ENCODE data around the gene TMUB1. TPM values are rescaled to one million over a fixed set of nuclear protein-coding genes. Genes with fewer than 3 reads are reported as not detected.
A peak's percentile ranks its signal among the peaks of the same experiment; 100 is the strongest.

Gene TMUB1
- total RNA-seq, 1 donor, result 18.1 TPM

GRCh38 chr7:151115121-151115835 lies 32.0 kb upstream of the TMUB1 start:
- H3K4me3 ChIP-seq (ENCODE audit: insufficient read depth, low read length), result peak overlapping the region; percentile 37
- peak; percentile 97 for DNase-seq (ENCODE audit: insufficient read length, low spot score, missing footprints)
- H3K4me1 ChIP-seq (ENCODE audit: insufficient read depth, low read length), result peaks cover 16% of the 10 kb centered on the region
- H2AFZ ChIP-seq (ENCODE audit: low read length), result no peak overlapping the region
- H3K4me2 ChIP-seq (ENCODE audit: insufficient read depth, low read length), result peak overlapping the region; percentile 0
- no peak for TF ChIP-seq CTCF (IDR thresholded peaks at IDR 0.05; ENCODE audit: extremely low read depth, low read depth, low read length)
- no peaks in the 10 kb centered on the region for H3K27me3 ChIP-seq (ENCODE audit: insufficient read depth, low read length)
- H4K20me1 ChIP-seq (ENCODE audit: insufficient read depth, low read length), result peaks cover 64% of the 10 kb centered on the region
- H3K36me3 ChIP-seq (ENCODE audit: insufficient read depth, low read length), result peaks cover 10% of the 10 kb centered on the region
- H3K9me3 ChIP-seq (ENCODE audit: low read depth, low read length), result no peaks in the 10 kb centered on the region
- peaks cover 54% of the 10 kb centered on the region for H3K79me2 ChIP-seq (ENCODE audit: insufficient read depth, low read length)
- H3K27ac ChIP-seq (ENCODE audit: low read depth, low read length), result no peak overlapping the region

- peaks cover 9% of the 10 kb centered on the region for H3K36me3 ChIP-seq (ENCODE audit: insufficient read depth, low read length)
- H3K4me1 ChIP-seq (ENCODE audit: insufficient read depth, low read length), result peaks cover 18% of the 10 kb centered on the region
- H3K27ac ChIP-seq (ENCODE audit: low read depth, low read length), result peak overlapping the region; percentile 36
- no peaks in the 10 kb centered on the region for H3K27me3 ChIP-seq (ENCODE audit: insufficient read depth, low read length)
- DNase-seq (ENCODE audit: insufficient read length, low spot score, missing footprints), result peak; percentile 97
- H2AFZ ChIP-seq (ENCODE audit: low read length), result no peak overlapping the region
- H3K9me3 ChIP-seq (ENCODE audit: low read depth, low read length), result no peaks in the 10 kb centered on the region
- TF ChIP-seq CTCF (IDR thresholded peaks at IDR 0.05; ENCODE audit: extremely low read depth, low read depth, low read length), result no peak
- peak overlapping the region; percentile 37 for H3K4me3 ChIP-seq (ENCODE audit: insufficient read depth, low read length)
- H4K20me1 ChIP-seq (ENCODE audit: insufficient read depth, low read length), result peaks cover 72% of the 10 kb centered on the region
- H3K4me2 ChIP-seq (ENCODE audit: insufficient read depth, low read length), result peak overlapping the region; percentile 43
- H3K79me2 ChIP-seq (ENCODE audit: insufficient read depth, low read length), result peaks cover 63% of the 10 kb centered on the region
Measured at GRCh38 chr7:151114151-151115090, 31.1 kb upstream of the TMUB1 start.

DNA sequence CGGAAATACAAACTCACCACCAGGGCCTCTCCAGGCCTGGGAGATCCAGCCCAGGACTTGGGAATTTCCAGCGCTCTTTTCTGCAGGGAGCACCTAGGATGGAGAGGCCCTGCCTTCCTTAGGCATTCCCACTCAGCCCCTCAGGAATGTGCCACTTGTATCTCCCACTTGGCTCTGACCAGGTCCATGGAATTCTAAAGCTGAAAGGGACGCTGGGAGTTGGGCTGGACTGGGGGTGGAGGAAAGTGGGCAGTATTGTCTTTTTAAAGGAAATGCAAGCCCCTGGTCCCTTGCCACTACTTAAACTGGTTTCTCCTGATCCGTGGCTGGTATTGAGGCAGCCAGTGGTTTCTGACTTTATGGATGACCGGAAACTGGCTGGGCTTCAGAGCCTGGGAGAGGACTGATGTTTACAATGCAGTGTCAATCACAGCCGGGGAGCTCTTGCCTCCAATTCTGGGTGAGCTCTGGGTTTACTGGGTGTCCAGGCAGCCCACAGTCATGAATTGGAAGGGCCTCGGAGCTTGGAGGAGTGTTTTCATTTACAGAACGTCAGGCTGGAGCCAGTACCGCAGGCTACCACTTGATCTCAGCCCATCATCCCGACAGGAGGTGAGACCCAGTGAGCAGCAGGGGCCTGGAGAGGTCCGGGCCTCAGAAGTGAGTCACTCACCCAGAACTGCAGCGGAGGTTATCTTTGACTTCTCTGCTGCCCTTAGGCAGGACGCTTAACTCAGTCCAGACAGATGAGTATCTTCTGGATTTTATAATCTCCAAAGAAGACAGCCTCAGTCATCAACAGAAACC lies 30.3 kb upstream of the TMUB1 start:
- no peak for TF ChIP-seq CTCF (IDR thresholded peaks at IDR 0.05; ENCODE audit: extremely low read depth, low read depth, low read length)
- peak; percentile 99 for DNase-seq (ENCODE audit: insufficient read length, low spot score, missing footprints)
- Histone ChIP-seq H3K4me1 (ENCODE audit: insufficient read depth, low read length) (peaks cover 21% of the 10 kb centered on the region), H3K4me2 (ENCODE audit: insufficient read depth, low read length) (peak overlapping the region; percentile 43), H2AFZ (ENCODE audit: low read length) (no peak overlapping the region), H3K27me3 (ENCODE audit: insufficient read depth, low read length) (no peaks in the 10 kb centered on the region), H3K36me3 (ENCODE audit: insufficient read depth, low read length) (peaks cover 3% of the 10 kb centered on the region), H3K27ac (ENCODE audit: low read depth, low read length) (peak overlapping the region; percentile 36), H3K79me2 (ENCODE audit: insufficient read depth, low read length) (peaks cover 72% of the 10 kb centered on the region), H3K4me3 (ENCODE audit: insufficient read depth, low read length) (peak overlapping the region; percentile 23), H4K20me1 (ENCODE audit: insufficient read depth, low read length) (peaks cover 81% of the 10 kb centered on the region), H3K9me3 (ENCODE audit: low read depth, low read length) (no peaks in the 10 kb centered on the region)
